Endothelial cell of umbilical vein (primary cell): ENCODE measurements around the gene IL22RA1. TPM values are rescaled to one million over a fixed set of nuclear protein-coding genes. Genes with fewer than 3 reads are reported as not detected.

Source experiments
- BruUV-seq: library from RNA; stranded (reverse); fragments of 400-500 nt; replicated peaks from 2 replicates; lab custom pipeline; 2021; lab: Mats Ljungman, UMichigan
- CTCF ChIA-PET: fragments of 300-600, 350-600 bp; sonication (Branson Sonifier 250); formaldehyde crosslinking; loops from one replicate; lab custom pipeline; 2021; ENCODE audit warnings: antibody characterized with exemption, inconsistent platforms; lab: Charles Lee
- POLR2A ChIA-PET: fragments of 300-600, 350-600 bp; sonication (Branson Sonifier 250); formaldehyde crosslinking; loops from one replicate; lab custom pipeline; 2021; ENCODE audit warnings: antibody characterized with exemption, inconsistent platforms; lab: Charles Lee
- DNase-seq: peaks from one replicate; pipeline ENCODE4 v3.0.0-alpha.2; 2011; ENCODE audit warnings: low read depth, low spot score
- FAIRE-seq: peaks from 2 replicates; lab custom pipeline; 2011; peaks lifted over from hg19 to GRCh38; lab: Jason Lieb, UNC
- H2AFZ ChIP-seq: 2 replicates; pipeline ENCODE4 v1.6.0; 2012; ENCODE audit warnings: low read depth, low read length, control low read depth, inconsistent platforms
- H3K27ac ChIP-seq: 2 replicates; pipeline ENCODE4 v1.5.1; 2011; ENCODE audit warnings: low read depth, mild to moderate bottlenecking, control low read depth, low read length, moderate library complexity; ENCODE audit not compliant: insufficient read depth
- H3K27me3 ChIP-seq, 2 experiments: 2 replicates each; pipeline versions ENCODE4 v1.6.0 to v1.6.1; 2011; ENCODE audit warnings: low read length in 2 of 2, mixed read lengths in 1 of 2; ENCODE audit not compliant: control insufficient read depth in 2 of 2, insufficient read depth in 2 of 2
- H3K36me3 ChIP-seq, 2 experiments: 2 replicates in 1 of 2; 3 replicates in 1 of 2; pipeline ENCODE4 v1.5.1; 2011; ENCODE audit warnings: low read length in 2 of 2, mild to moderate bottlenecking in 1 of 2, moderate library complexity in 1 of 2; ENCODE audit not compliant: control insufficient read depth in 2 of 2, insufficient read depth in 2 of 2; ENCODE audit errors: extremely low read depth in 1 of 2
- H3K4me1 ChIP-seq: 3 replicates; pipeline ENCODE4 v1.5.1; 2011; ENCODE audit warnings: mild to moderate bottlenecking, low read length; ENCODE audit not compliant: control insufficient read depth, insufficient read depth; ENCODE audit errors: extremely low read depth
- H3K4me2 ChIP-seq: 2 replicates; pipeline ENCODE4 v1.6.1; 2011; ENCODE audit warnings: low read length, control low read depth, mixed read lengths; ENCODE audit not compliant: insufficient read depth
- H3K4me3 ChIP-seq, 3 experiments: fragments of 200-600 bp in 1 of 3; sonication (generic), shearing (Covaris generic) in 1 of 3; replicated peaks in 1 of 3; 2 replicates each; pipeline ENCODE4 v1.5.1; 2011 to 2016; ENCODE audit warnings: control low read depth in 3 of 3, low read length in 3 of 3, mild to moderate bottlenecking in 2 of 3, inconsistent platforms in 1 of 3, low read depth in 1 of 3, moderate library complexity in 1 of 3; ENCODE audit not compliant: insufficient read depth in 1 of 3
- H3K79me2 ChIP-seq: 2 replicates; pipeline ENCODE4 v1.6.0; 2012; ENCODE audit warnings: low read length, inconsistent platforms; ENCODE audit not compliant: control insufficient read depth, insufficient read depth
- H3K9ac ChIP-seq: replicated peaks from 2 replicates; pipeline ENCODE3; 2011; ENCODE audit warnings: low read length, control low read depth; ENCODE audit not compliant: insufficient read depth; ENCODE audit errors: extremely low read depth
- H3K9me1 ChIP-seq: replicated peaks from 3 replicates; pipeline ENCODE4 v1.6.0; 2011; ENCODE audit warnings: mild to moderate bottlenecking, low read length; ENCODE audit not compliant: control insufficient read depth, insufficient read depth; ENCODE audit errors: extremely low read depth
- H3K9me3 ChIP-seq: replicated peaks from 2 replicates; pipeline ENCODE4 v1.5.1; 2012; ENCODE audit warnings: low read length, inconsistent platforms; ENCODE audit not compliant: control insufficient read depth, insufficient read depth
- H4K20me1 ChIP-seq: replicated peaks from 2 replicates; pipeline ENCODE3; 2011; ENCODE audit warnings: mild to moderate bottlenecking, low read length; ENCODE audit not compliant: control insufficient read depth, insufficient read depth; ENCODE audit errors: extremely low read depth
- CTCF ChIP-seq, 2 donors: IDR thresholded peaks; 1 replicate in 1 of 2; 2 replicates in 1 of 2; pipeline ENCODE4 v1.5.1; 2011; ENCODE audit warnings: low read length in 2 of 2, mild to moderate bottlenecking in 2 of 2, moderate library complexity in 2 of 2, control low read depth in 1 of 2, inconsistent platforms in 1 of 2, low read depth in 1 of 2; ENCODE audit not compliant: insufficient read depth in 1 of 2; ENCODE audit errors: extremely low read depth in 1 of 2
- EZH2 ChIP-seq: IDR thresholded peaks from 2 replicates; pipeline ENCODE4 v1.6.1; 2012; ENCODE audit warnings: borderline replicate concordance, low read depth, mild to moderate bottlenecking, moderate library complexity, low read length, inconsistent platforms; ENCODE audit not compliant: severe bottlenecking
- FOS ChIP-seq: IDR thresholded peaks from 2 replicates; pipeline ENCODE4 v1.6.1; 2011; ENCODE audit warnings: mild to moderate bottlenecking, low read length, moderate library complexity, borderline replicate concordance; ENCODE audit not compliant: insufficient read depth
- GATA2 ChIP-seq: IDR thresholded peaks from 2 replicates; pipeline ENCODE4 v1.7.0; 2011; ENCODE audit warnings: low read depth, mild to moderate bottlenecking, moderate library complexity, mixed read lengths, low read length; ENCODE audit not compliant: insufficient read length, insufficient read depth
- JUN ChIP-seq: IDR thresholded peaks from 2 replicates; pipeline ENCODE4 v1.6.1; 2011; ENCODE audit warnings: borderline replicate concordance, low read depth; ENCODE audit not compliant: insufficient read length, insufficient read depth
- MAX ChIP-seq: IDR thresholded peaks from 2 replicates; pipeline ENCODE4 v1.6.1; 2011; ENCODE audit not compliant: insufficient read depth, insufficient read length
- MYC ChIP-seq: IDR thresholded peaks from one replicate; pipeline ENCODE4 v1.6.1; 2011; ENCODE audit warnings: mild to moderate bottlenecking, low read depth, low read length
- POLR2A ChIP-seq: IDR thresholded peaks from 2 replicates; pipeline ENCODE4 v1.6.1; 2012; ENCODE audit warnings: low read depth, mild to moderate bottlenecking, control low read depth, low read length
- POLR2AphosphoS5 ChIP-seq: IDR thresholded peaks from 2 replicates; pipeline ENCODE4 v1.6.1; 2012; ENCODE audit warnings: low read depth, mild to moderate bottlenecking, control low read depth, low read length, moderate library complexity; ENCODE audit not compliant: insufficient read depth
- dilution Hi-C: fragments of 300-500 bp; cut with MboI; formaldehyde crosslinking; loops from one replicate; pipeline ENCODE4 v1.15.0; 2019; ENCODE audit warnings: low sequenced_read_pairs; ENCODE audit not compliant: extremely low pct_ligation_motif_present
- intact Hi-C: fragments of 100-400 bp; cut with micrococcal nuclease; formaldehyde crosslinking; loops from one replicate; pipeline ENCODE4 v1.10.0; 2022
- polyA plus RNA-seq, 4 experiments: library from polyadenylated mRNA; depleted of rRNA in 3 of 4; stranded (reverse) in 3 of 4; unstranded in 1 of 4; fragments of >200 nt; gene quantifications; 2 replicates each; pipeline versions ENCODE4 v1.2.1 to v1.2.3, GENCODE V29; 2011 to 2012; ENCODE audit warnings: missing spikeins in 1 of 4
- total RNA-seq: library from RNA; stranded (reverse); gene quantifications from 2 replicates; pipeline ENCODE4 v1.2.3, GENCODE V29; 2021

Gene IL22RA1
- total and polyA plus RNA-seq, 2 donors (not counting 3 experiments of a cell fraction or from before 2014, with no cell fraction given), result not detected

- BruUV-seq, result no TSS peak
- TF ChIP-seq JUN (no peak), POLR2A (no peak), CTCF (IDR thresholded peaks at IDR 0.05; ENCODE audit: extremely low read depth in 1 of 2, insufficient read depth in 1 of 2, low read depth in 1 of 2, low read length in 2 of 2) (no peak)
- H2AFZ ChIP-seq, result no peak overlapping the region
- no peak for FAIRE-seq
- no peaks in the 10 kb centered on the region for H3K9me1 ChIP-seq
- POLR2A ChIA-PET, result no interaction called here
- dilution Hi-C loops (no loop called here), intact Hi-C loops (no loop called here)
- DNase-seq, result no peak
- no peaks in the 10 kb centered on the region for H3K9me3 ChIP-seq
- no peaks in the 10 kb centered on the region for H3K79me2 ChIP-seq
- H3K27ac ChIP-seq, result no peak overlapping the region
- no peak overlapping the region for H3K9ac ChIP-seq
- no peak overlapping the region for H3K4me2 ChIP-seq
- H3K27me3 ChIP-seq, result peaks cover 3 to 5% of the 10 kb centered on the region in 2 experiments
- H3K36me3 ChIP-seq, result no peaks in the 10 kb centered on the region
- no peaks in the 10 kb centered on the region for H3K4me1 ChIP-seq
- no peaks in the 10 kb centered on the region for H4K20me1 ChIP-seq
- CTCF ChIA-PET, result interaction anchor here (1.5 kb wide), 1 partner anchor 16 kb away, joined by 5 read pairs; no protein-coding TSS in a partner anchor
- H3K4me3 ChIP-seq, result no peak overlapping the region
Measured at GRCh38 chr1:24134376-24134775, 8.6 kb downstream of the IL22RA1 start.

- H4K20me1 ChIP-seq, result no peaks in the 10 kb centered on the region
- no peak overlapping the region for H2AFZ ChIP-seq
- H3K9me1 ChIP-seq, result no peaks in the 10 kb centered on the region
- TF ChIP-seq CTCF (IDR thresholded peaks at IDR 0.05; ENCODE audit: extremely low read depth in 1 of 2, insufficient read depth in 1 of 2, low read depth in 1 of 2, low read length in 2 of 2), result no peak
- no peak for TF ChIP-seq EZH2
- TF ChIP-seq GATA2, result no peak
- TF ChIP-seq FOS, result no peak
- no peak for TF ChIP-seq POLR2AphosphoS5
- TF ChIP-seq MAX, result no peak
- TF ChIP-seq POLR2A, result no peak
- no peak for TF ChIP-seq JUN
- TF ChIP-seq MYC, result no peak
- BruUV-seq, result no TSS peak
- CTCF ChIA-PET, result interaction anchor here (1.1 kb wide), 1 partner anchor 16 kb away, joined by 5 read pairs; no protein-coding TSS in a partner anchor
- H3K4me3 ChIP-seq, result no peak overlapping the region
- no peaks in the 10 kb centered on the region for H3K79me2 ChIP-seq
- DNase-seq (no peak), FAIRE-seq (no peak)
- no peaks in the 10 kb centered on the region for H3K9me3 ChIP-seq
- POLR2A ChIA-PET, result no interaction called here
- no peaks in the 10 kb centered on the region for H3K4me1 ChIP-seq
- no peaks in the 10 kb centered on the region for H3K36me3 ChIP-seq
- dilution Hi-C loops, result no loop called here
- peaks cover 3 to 5% of the 10 kb centered on the region in 2 experiments for H3K27me3 ChIP-seq
- H3K4me2 ChIP-seq, result no peak overlapping the region
- no peak overlapping the region for H3K27ac ChIP-seq
- intact Hi-C loops, result no loop called here
- no peak overlapping the region for H3K9ac ChIP-seq
Measured at GRCh38 chr1:24133819-24134218, 9.1 kb downstream of the IL22RA1 start.
